Measurements from ENCODE around the gene MPV17L2.

MPV17L2 gene

DNA sequence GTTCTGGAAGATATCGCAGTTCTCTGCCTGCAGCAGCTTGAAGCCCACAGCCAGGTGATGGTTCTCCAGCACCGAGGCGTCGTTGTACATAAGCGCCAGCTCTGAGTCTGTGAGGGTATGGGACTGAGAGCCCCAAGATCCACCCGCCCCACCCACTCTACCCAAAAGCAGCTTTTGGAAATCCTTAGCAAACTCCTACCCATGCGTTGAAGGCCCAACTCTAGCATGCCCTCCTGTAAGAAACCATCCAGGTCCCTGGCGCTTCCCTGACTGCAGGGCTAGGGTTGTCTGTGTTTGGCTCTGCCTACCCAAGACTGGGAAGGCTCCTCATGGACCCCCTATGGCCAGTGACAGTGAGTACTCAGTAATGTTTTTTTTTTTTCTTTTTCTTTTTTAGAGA, 23.8 kb downstream of the MPV17L2 start:
- DNase-seq (ENCODE audit: low read depth, low spot score), result no peak

DNA sequence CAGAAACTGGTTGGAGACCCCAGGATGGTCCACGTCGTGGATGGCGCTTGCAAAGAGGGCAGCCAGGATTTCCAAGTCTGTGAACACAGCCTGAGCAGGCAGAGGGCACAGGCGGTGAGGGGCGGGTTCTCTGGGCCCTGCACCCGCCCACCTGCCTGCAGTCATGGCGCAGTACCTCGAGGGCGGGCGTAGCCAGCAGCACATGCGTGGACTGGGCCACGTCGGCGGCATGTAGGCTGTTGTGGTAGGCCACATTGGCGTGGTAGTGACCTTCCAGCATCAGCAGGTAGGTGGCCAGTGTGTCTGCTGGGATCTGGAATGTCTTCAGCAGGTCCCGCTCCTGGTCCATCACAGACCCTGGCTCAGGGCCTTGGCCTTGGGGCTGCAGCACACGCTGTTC, 25.1 kb downstream of the MPV17L2 start:
- no peak for DNase-seq (ENCODE audit: low read depth, low spot score)

DNA sequence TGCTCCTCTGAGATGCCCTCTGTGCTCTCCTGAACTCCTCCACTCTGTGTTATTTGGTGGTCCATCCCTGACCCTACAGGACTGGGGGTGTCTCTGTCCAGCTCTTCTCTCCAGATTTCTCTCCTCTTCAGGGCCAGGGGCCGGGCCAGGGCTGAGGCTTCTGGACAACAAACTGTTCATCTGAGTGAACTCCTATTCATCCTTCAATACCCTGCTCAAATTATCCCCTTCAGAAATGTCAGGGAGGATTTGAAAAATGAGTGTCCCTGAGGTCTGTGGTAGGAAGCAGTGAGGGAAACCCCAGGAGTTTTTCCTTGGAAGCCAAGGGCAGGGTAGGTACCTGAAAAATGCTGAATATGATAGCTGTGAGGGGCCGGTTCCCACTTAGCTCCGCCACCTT, 25.6 kb downstream of the MPV17L2 start:
- no peak for DNase-seq (ENCODE audit: low read depth, low spot score)

DNA sequence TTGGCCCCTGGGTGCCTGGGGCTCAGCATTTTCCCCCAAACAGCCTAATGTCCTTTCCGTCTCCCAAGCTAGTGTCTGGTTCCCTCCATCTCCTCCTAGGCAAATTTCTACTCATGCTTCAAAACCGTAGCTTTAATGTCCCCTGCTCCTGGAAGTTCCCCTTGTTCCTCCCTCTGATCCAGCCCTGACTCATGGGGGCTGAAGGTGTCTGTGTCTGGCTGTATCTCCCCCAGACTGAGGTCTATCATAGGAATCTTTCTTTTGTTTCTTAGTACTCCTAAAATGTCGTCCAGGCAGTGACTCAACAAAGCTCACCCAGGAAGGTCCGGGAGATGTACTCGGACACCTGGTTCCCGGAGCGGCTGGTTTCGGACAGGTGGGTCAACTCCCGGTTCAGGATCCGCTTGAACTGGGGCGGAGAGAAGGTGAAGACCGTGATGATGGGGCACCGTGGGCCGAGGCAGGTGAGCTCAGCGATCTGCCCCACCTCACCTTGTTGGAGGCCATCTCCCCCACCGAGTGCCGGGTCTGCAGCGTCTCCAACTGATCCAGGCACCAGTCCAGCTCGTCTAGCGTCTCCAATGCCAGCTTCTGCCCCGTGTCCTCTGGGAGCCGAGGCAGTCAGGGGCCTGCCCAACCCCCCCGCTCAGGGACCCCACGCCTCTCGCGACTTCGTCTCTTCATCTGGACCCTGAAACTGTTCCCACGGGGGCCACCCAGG, 27.1 kb downstream of the MPV17L2 start:
- DNase-seq (ENCODE audit: low read depth, low spot score), result no peak

DNA sequence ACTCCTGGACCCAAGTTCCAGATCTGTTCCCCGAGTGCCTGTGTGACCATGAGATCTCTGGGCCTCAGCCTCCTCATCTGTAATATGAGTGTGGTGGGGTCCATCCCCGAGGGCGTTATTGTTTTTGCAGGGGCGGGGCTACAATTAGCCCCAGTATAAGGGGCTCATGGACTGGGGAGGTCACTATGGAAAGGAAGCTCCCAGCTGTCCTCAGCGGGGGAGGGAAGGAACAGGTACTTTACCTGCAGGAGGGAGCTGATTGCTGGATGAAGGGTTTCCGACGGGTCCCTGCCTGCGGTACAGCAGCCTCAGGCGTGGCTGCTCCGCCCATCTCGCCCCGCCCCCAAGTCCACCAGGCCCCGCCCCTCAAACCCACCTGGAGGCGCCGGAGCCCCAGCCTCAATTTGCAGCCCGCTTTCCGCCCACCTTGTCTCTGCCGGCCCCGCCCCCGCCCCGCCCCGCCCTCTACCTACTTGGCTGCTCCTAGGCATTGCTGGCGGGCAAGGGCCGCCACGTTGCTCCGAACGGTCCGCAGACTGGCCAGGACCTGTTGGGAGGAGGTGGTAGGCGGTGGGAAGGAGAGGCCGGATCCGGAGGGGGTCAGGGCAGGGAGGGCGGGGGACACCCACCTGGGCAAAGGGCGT, 27.7 kb downstream of the MPV17L2 start:
- DNase-seq (ENCODE audit: low read depth, low spot score), result no peak

DNA sequence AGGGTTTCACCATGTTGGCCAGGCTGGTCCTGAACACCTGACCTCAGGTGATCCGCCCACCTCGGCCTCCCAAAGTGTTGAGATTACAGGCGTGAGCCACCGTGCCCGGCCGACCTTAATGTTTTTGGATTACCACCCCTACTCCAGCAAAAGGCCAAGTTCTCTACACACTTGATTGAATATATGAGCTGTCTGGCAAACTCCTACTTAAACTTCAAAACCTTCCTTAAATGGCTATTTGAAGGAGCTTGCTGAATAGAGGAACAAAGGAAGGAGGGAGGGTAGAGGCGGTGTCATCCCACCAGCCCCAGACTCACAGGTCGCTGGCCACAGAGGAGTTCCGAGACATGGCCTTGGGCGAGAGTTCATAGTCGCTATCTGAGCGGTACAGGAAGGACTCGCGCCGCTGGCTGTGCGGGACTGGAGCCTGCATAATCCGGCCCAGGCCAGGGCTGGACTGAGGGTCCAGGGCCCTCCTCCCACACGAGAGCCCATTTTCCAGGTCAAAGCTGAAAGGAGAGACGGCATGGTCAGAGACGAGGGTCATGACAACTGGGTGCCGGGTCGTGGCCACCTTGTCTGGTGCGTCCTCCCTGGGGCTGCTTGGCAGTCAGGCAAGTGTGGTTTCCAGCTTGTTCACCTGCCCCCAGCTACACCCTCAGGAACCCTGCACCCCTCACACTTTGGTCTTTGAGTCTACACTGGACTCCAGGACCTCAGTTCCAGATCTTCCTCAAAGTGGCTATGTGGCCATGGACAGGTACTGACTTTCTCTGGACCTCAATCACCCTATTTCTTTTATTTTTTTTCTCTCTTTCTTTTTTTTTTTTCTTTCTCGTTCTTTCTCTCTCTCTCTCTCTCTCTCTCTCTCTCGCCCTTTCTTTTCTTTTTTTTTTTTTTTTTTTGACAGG, 29.1 kb downstream of the MPV17L2 start:
- no peak for DNase-seq (ENCODE audit: low read depth, low spot score)

DNA sequence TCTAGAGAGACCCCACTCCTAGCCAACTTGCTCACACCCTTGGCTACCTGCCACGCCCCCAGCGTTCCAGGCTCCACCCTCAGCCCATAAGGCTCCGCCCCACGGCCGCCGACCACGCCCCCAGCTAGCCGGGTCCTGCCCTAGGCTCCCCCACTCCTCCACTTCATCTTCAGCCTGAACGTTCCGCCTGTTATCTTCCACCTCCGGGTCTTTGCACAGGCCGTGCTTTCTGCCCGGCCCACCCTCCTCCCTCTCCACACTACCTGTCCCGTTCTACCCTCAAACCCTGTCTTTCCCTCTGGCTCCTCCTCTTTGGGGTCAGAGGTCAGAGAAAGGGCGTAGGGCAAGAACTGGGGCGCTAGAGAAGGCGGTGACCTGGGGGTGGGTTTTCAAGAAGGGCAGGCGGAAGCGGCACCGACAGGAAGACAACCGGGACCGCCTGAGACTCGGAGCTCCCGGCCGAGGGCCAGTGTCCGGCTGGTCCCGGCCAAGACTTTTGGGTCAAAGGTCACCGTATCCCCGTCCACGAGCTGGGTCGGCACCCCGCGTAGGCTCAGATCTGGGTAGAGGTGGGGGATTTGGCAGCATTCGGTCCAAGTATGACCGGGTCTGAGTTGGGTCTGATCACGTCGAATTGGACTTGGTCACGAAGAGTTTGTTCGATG, 31.0 kb downstream of the MPV17L2 start:
- DNase-seq (ENCODE audit: low read depth, low spot score), result peak; percentile 26

DNA sequence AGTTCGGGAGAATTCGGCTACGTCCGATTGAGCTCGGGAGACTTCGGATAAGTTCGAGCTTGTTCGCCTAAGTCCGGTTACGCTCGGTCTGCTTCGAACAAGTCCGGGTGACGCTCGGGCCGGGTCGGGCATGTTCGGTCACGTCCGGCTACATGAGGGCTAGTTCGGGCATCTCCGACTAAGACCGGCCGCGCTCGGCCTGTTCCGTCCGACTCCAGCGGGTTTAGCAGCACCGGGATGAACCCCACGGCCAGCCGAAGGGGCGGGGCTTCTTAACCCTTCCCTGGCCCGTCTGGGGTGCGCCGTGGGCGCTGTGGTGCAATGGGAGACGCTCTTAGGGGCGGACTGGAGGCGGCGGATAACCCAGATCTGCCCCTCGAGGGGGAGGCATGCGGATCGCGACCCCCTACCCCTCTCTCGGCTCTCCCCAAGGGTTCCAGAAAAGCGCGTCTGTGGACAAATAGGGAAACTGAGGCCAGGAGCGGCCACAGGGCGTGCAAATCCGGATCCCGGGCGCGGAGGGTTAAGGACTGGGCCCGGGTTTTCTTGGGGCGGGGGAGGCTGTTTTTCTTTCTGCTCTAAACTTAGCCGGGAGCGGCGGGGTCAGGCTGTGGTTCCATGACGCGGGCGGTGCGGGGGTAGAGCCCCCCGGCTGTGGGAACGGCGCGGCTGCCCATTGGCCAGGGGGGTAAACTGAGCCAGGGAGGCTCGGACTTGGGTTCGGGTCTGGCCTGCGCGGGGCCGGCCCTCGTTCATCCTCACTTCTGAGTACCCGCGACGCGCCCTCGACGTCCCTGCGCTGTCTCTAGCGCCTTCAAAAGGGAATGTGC, 31.7 kb downstream of the MPV17L2 start:
- DNase-seq (ENCODE audit: low read depth, low spot score), result peak; percentile 99

DNA sequence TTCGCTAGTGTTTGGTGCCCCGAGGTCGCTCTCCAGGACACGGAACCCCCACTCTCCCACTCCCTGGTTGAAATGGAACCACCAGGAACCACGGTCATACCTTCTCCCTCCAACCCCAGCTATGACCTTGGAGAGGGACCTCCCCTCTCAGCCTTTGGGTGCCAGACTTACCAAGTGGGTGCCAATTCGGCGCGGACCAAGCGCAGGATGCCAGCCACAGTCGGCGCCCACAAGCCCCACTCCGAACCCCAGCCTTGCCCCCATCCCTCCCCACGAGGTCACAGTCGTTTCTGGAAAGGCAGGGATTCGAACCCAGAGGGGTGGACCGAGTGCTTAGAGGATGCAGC, 32.3 kb downstream of the MPV17L2 start:
- DNase-seq (ENCODE audit: low read depth, low spot score), result peak; percentile 15

DNA sequence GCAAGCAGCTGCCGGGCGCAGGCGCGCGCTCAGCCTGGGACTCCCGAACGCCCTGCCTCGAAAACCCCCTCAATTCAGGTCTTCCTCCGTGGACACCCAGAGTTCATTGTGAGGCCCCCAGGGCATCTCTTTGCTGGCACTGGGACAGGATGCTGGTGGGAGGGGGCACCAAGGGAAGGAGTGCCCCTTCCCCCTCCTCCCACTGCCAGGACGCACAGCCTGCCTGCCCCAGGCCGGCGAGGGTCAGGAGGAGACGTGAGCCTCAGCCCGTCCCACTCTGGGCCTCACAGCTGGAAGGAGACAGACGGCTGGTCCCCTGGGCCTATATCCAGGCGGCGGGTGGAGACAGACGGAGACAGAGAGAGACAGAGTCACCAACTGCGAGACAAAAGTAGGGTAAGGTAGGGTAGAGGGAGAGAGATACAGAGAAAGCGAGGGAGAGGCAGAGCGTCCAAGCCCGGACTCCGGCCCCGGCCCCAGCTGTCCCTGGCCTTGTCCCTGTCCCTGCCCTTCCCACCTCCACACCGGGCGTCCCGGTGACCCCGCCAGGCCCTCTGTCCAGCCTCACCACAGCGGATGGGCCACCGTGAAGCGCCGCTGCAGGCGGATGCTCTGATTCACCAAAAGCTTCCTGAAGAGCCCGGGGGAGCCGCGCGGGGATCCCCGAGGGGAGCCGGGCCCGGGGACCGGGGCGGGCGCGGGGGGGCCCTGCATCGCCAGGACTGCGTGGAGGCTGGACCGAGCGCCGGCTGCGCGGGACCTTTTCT, 32.9 kb downstream of the MPV17L2 start, which contains the start of gene PDE4C:
PDE4C (minus strand) TSS at position 737 of the 767 bp plus-strand sequence; CDS start at position 714, 23 bp downstream.
- DNase-seq (ENCODE audit: low read depth, low spot score), result peak; percentile 15

DNA sequence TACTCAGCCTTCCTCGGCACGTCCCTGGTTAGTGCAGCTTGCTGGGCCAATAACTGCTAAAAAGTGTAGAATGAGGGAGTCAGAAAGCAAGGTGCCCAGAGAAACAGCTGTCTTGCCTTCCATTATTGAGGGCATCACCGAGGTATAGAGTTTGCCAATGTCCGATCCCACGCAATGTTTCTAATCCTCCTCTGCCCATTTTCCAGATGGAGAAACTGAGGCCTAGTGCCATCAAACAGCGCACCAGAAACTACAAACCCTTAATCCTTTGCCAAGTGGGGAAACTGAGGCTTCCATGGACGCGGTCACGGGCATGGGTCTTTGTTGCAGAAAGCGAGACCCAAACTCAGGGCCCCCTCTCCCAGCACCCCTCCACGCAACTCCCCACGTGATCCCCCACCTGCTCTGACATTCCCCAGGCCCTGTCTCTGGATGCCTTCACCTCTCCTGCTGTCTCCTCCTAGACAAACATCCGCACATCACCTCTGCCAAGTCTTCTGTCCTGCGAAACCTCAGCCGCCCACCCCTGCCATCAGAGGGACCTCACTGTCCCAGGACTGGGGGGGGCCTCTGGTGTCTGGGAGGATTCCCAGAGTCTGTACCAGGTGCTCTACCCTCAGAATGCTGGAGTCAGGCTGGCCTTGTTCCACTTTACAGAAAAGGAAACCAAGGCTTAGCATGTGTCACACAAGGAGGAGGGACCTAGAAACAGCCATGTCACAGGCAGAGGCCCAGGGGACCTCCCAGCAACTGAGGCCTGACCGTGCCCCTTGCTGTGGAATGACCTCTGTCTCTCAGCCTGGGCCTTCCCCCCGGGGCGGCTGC, 34.1 kb downstream of the MPV17L2 start:
- DNase-seq (ENCODE audit: low read depth, low spot score), result no peak

DNA sequence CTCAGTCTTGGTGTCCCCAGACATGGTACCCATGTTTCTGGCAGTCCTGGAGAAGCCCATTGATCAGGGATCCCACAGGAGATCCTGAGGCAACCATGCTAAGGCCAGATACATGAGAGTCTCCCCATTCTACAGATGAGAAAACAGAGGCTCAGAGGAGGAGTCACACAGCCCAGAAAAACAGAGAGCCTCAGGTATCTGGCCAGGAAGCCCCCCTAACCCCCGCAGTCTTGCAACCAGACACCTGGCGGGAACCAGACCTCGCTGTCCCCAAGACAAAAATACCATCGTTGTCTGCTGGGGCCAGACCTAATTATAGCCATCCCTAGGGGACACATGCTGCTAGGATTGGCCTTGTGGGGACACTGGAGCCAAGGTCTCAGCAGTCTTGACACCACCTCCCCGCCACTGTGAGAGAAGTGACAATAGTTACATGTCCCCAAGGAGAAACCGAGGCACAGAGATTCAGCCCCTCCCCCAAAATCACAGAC, 34.8 kb downstream of the MPV17L2 start:
- DNase-seq (ENCODE audit: low read depth, low spot score), result no peak

DNA sequence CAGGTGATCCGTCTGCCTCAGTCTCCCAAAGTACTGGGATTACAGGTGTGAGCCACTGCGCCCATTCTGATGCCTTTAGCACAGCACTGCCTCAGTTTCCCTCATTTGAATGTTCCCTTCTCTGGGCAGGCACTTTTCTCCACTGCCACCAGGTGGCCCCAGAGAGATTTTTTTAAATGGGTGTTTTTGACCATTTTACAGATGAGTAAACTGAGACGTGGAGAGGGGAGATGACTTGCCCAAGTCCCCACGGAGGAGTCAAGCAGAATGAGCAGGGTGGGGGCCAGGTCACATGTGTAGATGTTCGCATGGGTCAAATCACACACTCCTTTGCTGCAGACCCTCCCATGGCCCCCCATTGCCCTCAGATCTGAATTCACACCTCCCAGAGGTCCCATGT, 36.5 kb downstream of the MPV17L2 start:
- no peak for DNase-seq (ENCODE audit: low read depth, low spot score)

DNA sequence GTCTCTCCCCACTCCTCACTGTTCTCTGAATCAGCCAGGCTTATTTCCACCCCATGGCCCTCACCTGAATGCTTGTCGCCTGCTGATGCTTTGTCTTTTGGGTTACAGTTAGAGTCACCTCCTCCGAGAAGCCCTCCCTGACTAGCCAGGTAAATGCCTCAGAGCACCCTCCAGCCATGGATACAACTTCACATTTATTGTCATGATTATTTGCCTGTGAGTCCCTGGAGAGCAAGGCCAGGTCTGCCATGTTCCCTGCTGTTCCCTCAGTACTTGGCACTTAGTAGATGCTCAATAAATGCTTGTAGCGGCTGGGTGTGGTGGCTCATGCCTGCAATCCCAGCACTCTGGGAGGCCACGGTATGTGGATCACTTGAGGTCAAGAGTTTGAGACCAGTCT, 36.9 kb downstream of the MPV17L2 start:
- DNase-seq (ENCODE audit: low read depth, low spot score), result no peak

DNA sequence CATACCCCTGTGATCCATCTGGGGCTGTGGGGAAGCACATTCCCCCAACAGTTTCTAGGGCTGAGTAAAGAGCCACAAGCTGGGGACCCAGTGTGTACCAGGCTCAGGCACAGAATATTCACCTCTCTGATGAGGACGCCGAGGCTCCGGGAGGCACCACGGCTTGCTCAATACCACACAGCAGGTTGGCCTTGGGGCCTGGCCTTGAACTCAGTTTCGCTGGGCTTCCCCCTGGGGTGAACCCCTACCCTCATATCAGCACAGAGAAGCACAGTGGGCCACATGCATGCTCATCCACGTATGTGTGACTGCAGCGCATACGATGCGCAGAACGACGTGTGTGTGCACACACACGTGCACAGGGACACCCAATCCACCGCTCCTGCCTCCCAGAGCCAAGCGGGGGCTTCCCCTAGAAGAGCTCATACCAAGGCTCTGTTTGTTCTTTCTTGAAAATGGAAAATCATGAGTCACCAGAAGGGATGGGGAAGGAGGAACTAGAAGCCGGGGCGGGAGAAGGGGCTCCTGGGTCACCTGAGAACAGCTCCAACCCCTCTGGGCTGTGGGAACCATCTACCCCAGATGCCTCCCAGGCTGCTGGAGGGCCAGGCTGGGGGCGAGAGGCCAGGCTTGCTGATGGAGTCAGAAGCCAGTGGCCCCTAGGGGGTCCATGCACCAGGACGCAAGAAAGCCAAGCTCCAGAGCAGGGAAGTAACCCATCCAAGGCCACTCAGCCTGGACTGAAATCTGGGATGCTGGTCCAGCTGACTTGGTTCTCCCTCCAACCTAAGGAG, 38.1 kb downstream of the MPV17L2 start:
- DNase-seq (ENCODE audit: low read depth, low spot score), result no peak

DNA sequence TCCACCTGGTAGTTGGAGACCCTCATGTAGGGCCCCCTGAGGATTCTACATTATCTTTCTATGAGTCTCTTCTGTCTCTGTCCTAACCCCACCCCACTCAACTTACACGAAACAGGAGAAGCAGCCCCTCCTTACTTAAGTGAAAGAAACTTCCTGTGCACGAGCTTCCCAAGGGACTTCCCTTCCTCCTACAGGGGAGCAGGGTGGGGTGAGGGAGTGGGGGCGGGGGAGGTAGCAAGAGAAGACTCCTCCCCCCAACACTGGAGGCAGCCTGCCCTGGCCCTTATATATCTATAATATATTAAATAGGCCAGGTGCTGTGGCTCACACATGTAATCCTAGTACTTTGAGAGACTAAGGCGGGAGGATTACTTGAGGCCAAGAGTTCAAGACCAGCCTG, 38.8 kb downstream of the MPV17L2 start:
- no peak for DNase-seq (ENCODE audit: low read depth, low spot score)

DNA sequence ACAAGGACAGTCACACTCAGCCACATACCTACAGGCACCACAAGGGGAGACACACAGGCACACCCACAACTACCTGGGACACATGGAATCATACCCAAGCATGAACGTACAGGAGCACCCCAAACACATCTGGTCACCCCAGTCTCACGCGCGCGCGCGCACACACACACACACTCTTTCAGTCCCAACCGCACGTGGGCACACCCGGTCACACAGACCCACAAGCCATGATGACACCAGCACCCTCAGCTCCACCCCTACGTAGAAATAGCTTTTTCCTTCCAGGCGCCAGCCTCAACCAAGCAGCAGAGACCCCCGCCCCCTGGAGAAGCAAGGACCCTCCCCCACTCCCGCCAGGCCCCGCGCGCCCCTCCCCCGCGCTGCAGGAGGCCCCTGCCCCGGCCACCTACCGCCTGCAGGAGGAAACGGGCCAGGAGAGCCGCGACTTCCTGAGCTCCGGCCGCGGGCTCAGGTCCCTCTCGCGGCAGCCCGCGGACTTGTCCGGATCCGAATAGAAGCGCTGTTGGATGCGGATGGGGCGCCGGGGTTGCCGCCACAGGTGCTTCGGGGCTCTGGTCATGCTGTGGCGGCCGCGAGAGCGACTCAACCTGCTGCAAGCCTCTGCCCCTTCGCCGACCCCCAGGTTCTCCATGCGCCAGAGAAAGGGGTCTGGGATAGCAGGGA, 39.7 kb downstream of the MPV17L2 start:
- no peak for DNase-seq (ENCODE audit: low read depth, low spot score)

All from astrocyte of the hippocampus (primary cell).